Measurements from ENCODE around the gene MPDZ. TPM values are rescaled to one million over a fixed set of nuclear protein-coding genes. Genes with fewer than 3 reads are reported as not detected.

Gene MPDZ
- total RNA-seq, 1 donor = 66.6 TPM

- DNase-seq (ENCODE audit: insufficient read length, low spot score, missing footprints) = no peak
- no peak overlapping the region for H3K4me2 ChIP-seq (ENCODE audit: insufficient read depth, low read length)
- H3K9me3 ChIP-seq (ENCODE audit: low read depth, low read length) = no peaks in the 10 kb centered on the region
- no peak overlapping the region for H3K4me3 ChIP-seq (ENCODE audit: insufficient read depth, low read length)
- H3K27ac ChIP-seq (ENCODE audit: low read depth, low read length) = no peak overlapping the region
- H4K20me1 ChIP-seq (ENCODE audit: insufficient read depth, low read length) = no peaks in the 10 kb centered on the region
- TF ChIP-seq, protein P1, sequence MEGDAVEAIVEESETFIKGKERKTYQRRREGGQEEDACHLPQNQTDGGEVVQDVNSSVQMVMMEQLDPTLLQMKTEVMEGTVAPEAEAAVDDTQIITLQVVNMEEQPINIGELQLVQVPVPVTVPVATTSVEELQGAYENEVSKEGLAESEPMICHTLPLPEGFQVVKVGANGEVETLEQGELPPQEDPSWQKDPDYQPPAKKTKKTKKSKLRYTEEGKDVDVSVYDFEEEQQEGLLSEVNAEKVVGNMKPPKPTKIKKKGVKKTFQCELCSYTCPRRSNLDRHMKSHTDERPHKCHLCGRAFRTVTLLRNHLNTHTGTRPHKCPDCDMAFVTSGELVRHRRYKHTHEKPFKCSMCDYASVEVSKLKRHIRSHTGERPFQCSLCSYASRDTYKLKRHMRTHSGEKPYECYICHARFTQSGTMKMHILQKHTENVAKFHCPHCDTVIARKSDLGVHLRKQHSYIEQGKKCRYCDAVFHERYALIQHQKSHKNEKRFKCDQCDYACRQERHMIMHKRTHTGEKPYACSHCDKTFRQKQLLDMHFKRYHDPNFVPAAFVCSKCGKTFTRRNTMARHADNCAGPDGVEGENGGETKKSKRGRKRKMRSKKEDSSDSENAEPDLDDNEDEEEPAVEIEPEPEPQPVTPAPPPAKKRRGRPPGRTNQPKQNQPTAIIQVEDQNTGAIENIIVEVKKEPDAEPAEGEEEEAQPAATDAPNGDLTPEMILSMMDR (IDR thresholded peaks at IDR 0.05; ENCODE audit: extremely low read depth, low read depth, low read length) = no peak
- H2AFZ ChIP-seq (ENCODE audit: low read length) = no peak overlapping the region
- no peaks in the 10 kb centered on the region for H3K79me2 ChIP-seq (ENCODE audit: insufficient read depth, low read length)
- peaks cover 29% of the 10 kb centered on the region for H3K36me3 ChIP-seq (ENCODE audit: insufficient read depth, low read length)
- no peaks in the 10 kb centered on the region for H3K27me3 ChIP-seq (ENCODE audit: insufficient read depth, low read length)
- H3K4me1 ChIP-seq (ENCODE audit: insufficient read depth, low read length) = peaks cover 12% of the 10 kb centered on the region
Observed at GRCh38 chr9:13113216-13113615, 166.3 kb downstream of the MPDZ start.

DNA sequence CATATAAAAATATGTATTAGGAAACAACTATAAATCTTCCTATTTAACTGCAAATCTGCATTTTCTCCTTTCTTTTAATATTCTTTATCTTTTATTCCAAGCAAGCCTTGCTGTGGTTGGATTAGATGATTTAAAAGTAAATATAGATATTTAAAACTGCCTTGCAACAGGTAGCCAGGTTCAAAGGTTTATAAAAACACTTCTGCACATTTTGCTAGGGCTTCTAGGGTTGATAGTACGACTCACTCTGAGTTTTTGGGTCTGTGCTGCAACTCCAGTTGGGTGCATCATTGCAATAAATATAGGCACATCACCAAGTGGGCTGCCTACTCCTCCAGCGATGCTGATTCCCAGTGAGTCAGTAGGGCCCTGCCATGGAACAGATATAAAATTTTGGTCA, 167.7 kb downstream of the MPDZ start:
- H3K4me2 ChIP-seq (ENCODE audit: insufficient read depth, low read length) = no peak overlapping the region
- peaks cover 12% of the 10 kb centered on the region for H3K4me1 ChIP-seq (ENCODE audit: insufficient read depth, low read length)
- H3K36me3 ChIP-seq (ENCODE audit: insufficient read depth, low read length) = peaks cover 33% of the 10 kb centered on the region
- H3K27me3 ChIP-seq (ENCODE audit: insufficient read depth, low read length) = no peaks in the 10 kb centered on the region
- H3K27ac ChIP-seq (ENCODE audit: low read depth, low read length) = no peak overlapping the region
- TF ChIP-seq, protein P1 (IDR thresholded peaks at IDR 0.05; ENCODE audit: extremely low read depth, low read depth, low read length) = no peak
- no peaks in the 10 kb centered on the region for H3K9me3 ChIP-seq (ENCODE audit: low read depth, low read length)
- DNase-seq (ENCODE audit: insufficient read length, low spot score, missing footprints) = no peak
- H2AFZ ChIP-seq (ENCODE audit: low read length) = no peak overlapping the region
- H3K79me2 ChIP-seq (ENCODE audit: insufficient read depth, low read length) = no peaks in the 10 kb centered on the region
- no peaks in the 10 kb centered on the region for H4K20me1 ChIP-seq (ENCODE audit: insufficient read depth, low read length)
- H3K4me3 ChIP-seq (ENCODE audit: insufficient read depth, low read length) = no peak overlapping the region

- H3K4me1 ChIP-seq (ENCODE audit: insufficient read depth, low read length) = peaks cover 12% of the 10 kb centered on the region
- TF ChIP-seq, protein P1 (IDR thresholded peaks at IDR 0.05; ENCODE audit: extremely low read depth, low read depth, low read length) = no peak
- DNase-seq (ENCODE audit: insufficient read length, low spot score, missing footprints) = no peak
Observed at GRCh38 chr9:13110766-13111417, 168.6 kb downstream of the MPDZ start.

GRCh38 chr9:13109781-13110180, 169.7 kb downstream of the MPDZ start:
- Histone ChIP-seq H2AFZ (ENCODE audit: low read length) (no peak overlapping the region), H3K4me2 (ENCODE audit: insufficient read depth, low read length) (no peak overlapping the region), H3K36me3 (ENCODE audit: insufficient read depth, low read length) (peaks cover 39% of the 10 kb centered on the region), H4K20me1 (ENCODE audit: insufficient read depth, low read length) (no peaks in the 10 kb centered on the region), H3K27me3 (ENCODE audit: insufficient read depth, low read length) (no peaks in the 10 kb centered on the region), H3K27ac (ENCODE audit: low read depth, low read length) (no peak overlapping the region), H3K4me3 (ENCODE audit: insufficient read depth, low read length) (no peak overlapping the region), H3K79me2 (ENCODE audit: insufficient read depth, low read length) (no peaks in the 10 kb centered on the region), H3K9me3 (ENCODE audit: low read depth, low read length) (no peaks in the 10 kb centered on the region), H3K4me1 (ENCODE audit: insufficient read depth, low read length) (peaks cover 12% of the 10 kb centered on the region)
- TF ChIP-seq, protein P1 (IDR thresholded peaks at IDR 0.05; ENCODE audit: extremely low read depth, low read depth, low read length) = no peak
- DNase-seq (ENCODE audit: insufficient read length, low spot score, missing footprints) = no peak

More at GRCh38 chr9:13110766-13111417, 168.6 kb downstream of the MPDZ start:
- Histone ChIP-seq H3K27ac (ENCODE audit: low read depth, low read length) (no peak overlapping the region), H4K20me1 (ENCODE audit: insufficient read depth, low read length) (no peaks in the 10 kb centered on the region), H2AFZ (ENCODE audit: low read length) (no peak overlapping the region), H3K36me3 (ENCODE audit: insufficient read depth, low read length) (peaks cover 36% of the 10 kb centered on the region), H3K79me2 (ENCODE audit: insufficient read depth, low read length) (no peaks in the 10 kb centered on the region), H3K9me3 (ENCODE audit: low read depth, low read length) (no peaks in the 10 kb centered on the region), H3K27me3 (ENCODE audit: insufficient read depth, low read length) (no peaks in the 10 kb centered on the region), H3K4me2 (ENCODE audit: insufficient read depth, low read length) (no peak overlapping the region), H3K4me3 (ENCODE audit: insufficient read depth, low read length) (no peak overlapping the region)
